Neutrophil (primary cell): ENCODE measurements around the gene ZNF41.

Experiments
- H3K27ac ChIP-seq: fragments of 200-600 bp; sonication (generic); 2 replicates; pipeline ENCODE4 v1.5.1; 2016; ENCODE audit warnings: mild to moderate bottlenecking, moderate library complexity
- H3K27me3 ChIP-seq: fragments of 200-600 bp; sonication (generic); 2 replicates; pipeline ENCODE4 v1.6.0; 2016; ENCODE audit warnings: mild to moderate bottlenecking
- H3K36me3 ChIP-seq: fragments of 200-600 bp; sonication (generic); 2 replicates; pipeline ENCODE4 v1.5.1; 2017
- H3K4me1 ChIP-seq, 2 experiments: fragments of 200-600 bp in 1 of 2; sonication (generic) in 1 of 2; 1 replicate in 1 of 2; 2 replicates in 1 of 2; pipeline versions ENCODE4 v1.5.1 to v1.6.1; 2013 to 2016; ENCODE audit warnings: low read depth in 1 of 2, low read length in 1 of 2, mild to moderate bottlenecking in 1 of 2, moderate library complexity in 1 of 2; ENCODE audit not compliant: control insufficient read depth in 1 of 2, insufficient read depth in 1 of 2
- H3K4me3 ChIP-seq, 2 experiments: fragments of 200-600 bp in 1 of 2; sonication (generic) in 1 of 2; 1 replicate in 1 of 2; 2 replicates in 1 of 2; pipeline ENCODE4 v1.5.1; 2013 to 2016; ENCODE audit warnings: low read depth in 1 of 2, low read length in 1 of 2, mild to moderate bottlenecking in 1 of 2, moderate library complexity in 1 of 2
- H3K9me3 ChIP-seq: fragments of 200-600 bp; sonication (generic); 2 replicates; pipeline ENCODE4 v1.5.1; 2016
- TF ChIP-seq, protein P1 (sequence below): fragments of 200-600 bp; sonication (generic); IDR thresholded peaks from 2 replicates; pipeline ENCODE4 v1.5.1; 2016; ENCODE audit warnings: antibody characterized with exemption

The ZNF41 gene

DNA sequence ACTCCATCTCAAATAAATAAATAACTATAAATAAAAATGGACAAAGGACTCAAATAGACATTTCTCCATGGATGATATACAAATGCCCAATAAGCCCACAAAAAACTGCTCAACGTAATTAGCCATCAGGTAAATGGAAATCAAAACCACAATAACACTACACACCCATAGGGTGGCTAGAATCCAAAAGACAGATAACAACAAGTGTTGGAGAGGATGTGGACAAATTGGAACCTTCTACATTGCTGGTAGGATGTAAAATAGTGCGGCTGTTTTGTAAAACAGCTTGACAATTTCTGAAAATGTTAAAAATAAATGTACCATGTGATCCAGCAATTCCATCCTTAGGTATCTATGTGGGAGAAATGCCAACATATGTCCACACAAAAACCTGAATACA is 60.6 kb downstream of the ZNF41 start:
- H3K27me3 ChIP-seq, result no peaks in the 10 kb centered on the region
- no peaks in the 10 kb centered on the region for H3K4me1 ChIP-seq
- no peaks in the 10 kb centered on the region for H3K9me3 ChIP-seq
- TF ChIP-seq, protein P1, sequence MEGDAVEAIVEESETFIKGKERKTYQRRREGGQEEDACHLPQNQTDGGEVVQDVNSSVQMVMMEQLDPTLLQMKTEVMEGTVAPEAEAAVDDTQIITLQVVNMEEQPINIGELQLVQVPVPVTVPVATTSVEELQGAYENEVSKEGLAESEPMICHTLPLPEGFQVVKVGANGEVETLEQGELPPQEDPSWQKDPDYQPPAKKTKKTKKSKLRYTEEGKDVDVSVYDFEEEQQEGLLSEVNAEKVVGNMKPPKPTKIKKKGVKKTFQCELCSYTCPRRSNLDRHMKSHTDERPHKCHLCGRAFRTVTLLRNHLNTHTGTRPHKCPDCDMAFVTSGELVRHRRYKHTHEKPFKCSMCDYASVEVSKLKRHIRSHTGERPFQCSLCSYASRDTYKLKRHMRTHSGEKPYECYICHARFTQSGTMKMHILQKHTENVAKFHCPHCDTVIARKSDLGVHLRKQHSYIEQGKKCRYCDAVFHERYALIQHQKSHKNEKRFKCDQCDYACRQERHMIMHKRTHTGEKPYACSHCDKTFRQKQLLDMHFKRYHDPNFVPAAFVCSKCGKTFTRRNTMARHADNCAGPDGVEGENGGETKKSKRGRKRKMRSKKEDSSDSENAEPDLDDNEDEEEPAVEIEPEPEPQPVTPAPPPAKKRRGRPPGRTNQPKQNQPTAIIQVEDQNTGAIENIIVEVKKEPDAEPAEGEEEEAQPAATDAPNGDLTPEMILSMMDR, result no peak
- H3K4me3 ChIP-seq, result no peak overlapping the region
- no peaks in the 10 kb centered on the region for H3K36me3 ChIP-seq
- H3K27ac ChIP-seq, result no peak overlapping the region

DNA sequence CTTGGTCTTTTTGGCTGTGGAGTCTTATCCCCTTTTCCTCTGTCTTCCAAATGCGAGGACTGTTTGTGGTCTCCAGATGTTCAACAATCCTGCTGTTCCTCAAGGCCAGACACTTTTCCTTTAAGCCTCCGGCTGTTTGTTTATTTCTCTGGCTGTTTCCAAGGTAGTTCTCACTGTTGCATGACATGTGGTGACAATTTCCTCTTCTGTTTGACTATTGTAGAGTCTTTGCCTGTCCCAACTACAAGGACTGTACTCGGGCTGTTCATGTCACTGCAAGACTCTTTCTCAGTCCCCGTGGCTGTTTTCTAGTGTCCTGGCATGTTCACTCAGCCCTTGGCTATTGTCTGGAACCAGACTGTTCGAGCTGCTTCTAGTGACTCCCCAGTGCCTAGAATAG is 62.1 kb downstream of the ZNF41 start:
- H3K27me3 ChIP-seq, result no peaks in the 10 kb centered on the region
- H3K4me3 ChIP-seq, result no peak overlapping the region
- no peaks in the 10 kb centered on the region for H3K4me1 ChIP-seq
- H3K27ac ChIP-seq, result no peak overlapping the region
- TF ChIP-seq, protein P1, result no peak
- no peaks in the 10 kb centered on the region for H3K36me3 ChIP-seq
- H3K9me3 ChIP-seq, result no peaks in the 10 kb centered on the region

DNA sequence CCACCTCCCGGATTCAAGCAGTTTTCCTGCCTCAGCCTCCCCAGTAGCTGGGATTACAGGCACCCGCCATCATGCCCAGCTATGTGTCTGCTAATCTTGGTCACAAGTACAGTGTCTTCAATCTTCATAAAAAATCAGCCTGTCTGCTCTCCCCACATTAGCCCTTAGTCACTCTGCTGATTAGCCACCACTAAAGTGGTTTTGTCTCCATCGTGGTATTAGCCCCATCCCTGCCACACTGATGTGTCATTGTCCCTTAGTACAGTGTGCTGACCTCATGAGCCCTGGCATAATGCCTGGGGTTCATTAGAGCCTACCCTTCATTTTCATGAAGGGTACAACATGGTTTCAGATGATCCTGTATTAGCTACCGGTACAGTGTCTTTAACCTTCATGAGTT is 62.8 kb downstream of the ZNF41 start:
- H3K36me3 ChIP-seq, result no peaks in the 10 kb centered on the region
- TF ChIP-seq, protein P1, result no peak

DNA sequence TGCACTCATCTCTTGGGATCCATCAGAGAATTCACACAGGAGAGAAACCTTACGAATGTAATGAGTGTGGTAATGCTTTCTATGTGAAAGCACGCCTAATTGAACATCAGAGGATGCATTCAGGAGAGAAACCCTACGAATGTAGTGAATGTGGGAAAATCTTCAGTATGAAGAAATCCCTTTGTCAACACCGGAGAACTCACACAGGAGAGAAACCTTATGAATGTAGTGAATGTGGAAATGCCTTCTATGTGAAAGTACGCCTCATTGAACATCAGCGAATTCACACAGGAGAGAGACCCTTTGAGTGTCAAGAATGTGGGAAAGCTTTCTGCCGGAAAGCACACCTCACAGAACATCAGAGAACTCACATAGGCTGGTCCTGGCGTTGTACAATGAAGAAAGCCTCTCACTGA is 69.8 kb downstream of the ZNF41 start:
- Histone ChIP-seq H3K4me3 (no peak overlapping the region), H3K27ac (no peak overlapping the region), H3K27me3 (no peaks in the 10 kb centered on the region), H3K36me3 (no peaks in the 10 kb centered on the region), H3K4me1 (no peaks in the 10 kb centered on the region), H3K9me3 (no peaks in the 10 kb centered on the region)
- TF ChIP-seq, protein P1, result no peak

More for the DNA sequence above, 62.8 kb downstream of the ZNF41 start:
- H3K27me3 ChIP-seq, result no peaks in the 10 kb centered on the region
- H3K4me1 ChIP-seq, result no peaks in the 10 kb centered on the region
- no peak overlapping the region for H3K27ac ChIP-seq
- H3K4me3 ChIP-seq, result no peak overlapping the region
- no peaks in the 10 kb centered on the region for H3K9me3 ChIP-seq
